H1 (cell line): ENCODE results near the gene UBE2E3. TPM values are rescaled to one million over a fixed set of nuclear protein-coding genes. Genes with fewer than 3 reads are reported as not detected.

Experiments used
- JUND ChIP-seq: IDR thresholded peaks from 2 replicates; pipeline ENCODE4 v1.6.1; 2011; ENCODE audit warnings: mild to moderate bottlenecking, improper control_type of control experiment, low read length
- KDM1A ChIP-seq: fragments of 200-600, 300-600 bp; sonication (generic); IDR thresholded peaks from 2 replicates; pipeline ENCODE4 v1.7.1; 2016; ENCODE audit warnings: mild to moderate bottlenecking, low read length, borderline replicate concordance
- PHF8 ChIP-seq: fragments of 200-600 bp; sonication (generic); conservative IDR thresholded peaks from 2 replicates; pipeline ENCODE4 v1.7.1; 2012; ENCODE audit warnings: low read depth, mild to moderate bottlenecking, inconsistent platforms, low read length, moderate library complexity
- polyA plus RNA-seq, 7 experiments: library from polyadenylated mRNA; depleted of rRNA in 3 of 7; stranded (reverse) in 5 of 7; unstranded in 2 of 7; fragments of >200 nt in 5 of 7; fragments of 200-250 nt in 2 of 7; gene quantifications; 1 replicate in 5 of 7; 2 replicates in 1 of 7; 4 replicates in 1 of 7; pipeline versions ENCODE4 v1.2.1 to v1.2.3, GENCODE V29; 2011 to 2013; ENCODE audit warnings: missing spikeins in 2 of 7, mixed read lengths in 2 of 7
- total RNA-seq: library from RNA; stranded (reverse); fragmentation: NEBNext Ultra II Directional; extraction: Animal tissue kit (Norgen Biotek cat#: 25700); gene quantifications from 2 replicates; pipeline ENCODE4 v1.2.1, GENCODE V29; 2021

The UBE2E3 gene
- total and polyA plus RNA-seq, 2 of the 8 experiments (the other 6 are each of a cell fraction or from before 2014, with no cell fraction given): 106 to 132 TPM

DNA sequence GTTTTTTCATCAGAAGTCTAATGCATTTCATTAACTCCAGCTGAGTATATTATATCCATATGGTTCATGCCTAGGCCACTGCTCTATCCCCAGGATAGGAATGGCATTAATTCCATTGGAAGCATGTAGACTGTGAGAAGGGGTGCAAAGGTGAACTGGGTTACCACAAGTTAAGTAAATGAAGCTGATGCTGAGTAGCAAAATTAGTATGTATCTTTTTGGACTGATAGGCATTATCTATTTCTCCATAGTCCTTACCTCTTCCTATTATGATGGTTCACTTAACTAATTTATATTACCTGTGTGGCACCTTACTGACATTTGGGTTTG, 24.9 kb downstream of the UBE2E3 start (continued):
- TF ChIP-seq KDM1A (no peak), JUND (no peak), PHF8 (no peak)
